Type B pancreatic cell (in vitro differentiated cells): ENCODE data around the gene PHF21A. TPM values are rescaled to one million over a fixed set of nuclear protein-coding genes. Genes with fewer than 3 reads are reported as not detected.

Source experiments
- DNase-seq: peaks from one replicate; pipeline ENCODE4 v3.0.0; 2021; ENCODE audit warnings: mixed read lengths; ENCODE audit not compliant: unreplicated experiment; ENCODE audit errors: extremely low spot score
- H3K27ac Mint-ChIP-seq: 2 replicates; pipeline ENCODE4 v1.8.0; 2021; ENCODE audit warnings: mild to moderate bottlenecking, mixed read lengths
- H3K27me3 Mint-ChIP-seq: 2 replicates; pipeline ENCODE4 v1.8.0; 2021; ENCODE audit warnings: mixed read lengths
- H3K36me3 Mint-ChIP-seq: 2 replicates; pipeline ENCODE4 v1.8.0; 2021; ENCODE audit warnings: mixed read lengths
- H3K4me1 Mint-ChIP-seq: one replicate; pipeline ENCODE4 v1.8.0; 2021; ENCODE audit warnings: mixed read lengths; ENCODE audit not compliant: unreplicated experiment
- H3K4me3 Mint-ChIP-seq: 2 replicates; pipeline ENCODE4 v1.8.0; 2021; ENCODE audit warnings: mild to moderate bottlenecking, mixed read lengths
- H3K9me3 Mint-ChIP-seq: 2 replicates; pipeline ENCODE4 v1.8.0; 2021; ENCODE audit warnings: mixed read lengths
- total RNA-seq: library from RNA; stranded (reverse); gene quantifications from 2 replicates; pipeline ENCODE4 v1.2.1, GENCODE V29; 2021; ENCODE audit warnings: low replicate concordance
- TF ChIP-seq, protein P1 (sequence below): fragments of 200-600 bp; sonication (generic); conservative IDR thresholded peaks from 2 replicates; pipeline ENCODE4 v1.5.0; 2021; ENCODE audit warnings: antibody characterized with exemption, mild to moderate bottlenecking

Gene PHF21A
- total RNA-seq, 1 donor from 2014 or later, result 62.4 TPM

DNA sequence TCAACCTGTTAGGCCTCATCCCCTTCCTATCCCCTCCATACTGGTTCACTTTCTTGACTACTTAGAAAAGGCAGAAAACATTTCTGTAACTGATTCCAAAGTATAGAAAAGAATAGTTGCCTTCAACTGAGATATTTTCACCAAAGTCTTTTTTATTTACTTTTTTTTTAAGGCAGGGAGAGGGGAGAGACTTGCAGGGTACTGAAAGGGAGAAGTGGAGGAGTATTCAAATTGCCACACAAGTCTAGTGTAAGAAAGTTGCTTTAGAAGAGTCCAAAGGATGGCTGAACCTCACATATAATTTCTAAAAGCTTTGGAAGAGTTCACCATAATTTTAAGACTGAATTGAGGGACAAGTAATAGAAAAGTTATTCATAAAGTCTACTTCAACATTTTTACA lies 6.3 kb downstream of the PHF21A start:
- no peak for DNase-seq
- peaks cover 67% of the 10 kb centered on the region for H3K4me1 Mint-ChIP-seq
- H3K9me3 Mint-ChIP-seq, result peaks cover 4% of the 10 kb centered on the region
- TF ChIP-seq, protein P1, sequence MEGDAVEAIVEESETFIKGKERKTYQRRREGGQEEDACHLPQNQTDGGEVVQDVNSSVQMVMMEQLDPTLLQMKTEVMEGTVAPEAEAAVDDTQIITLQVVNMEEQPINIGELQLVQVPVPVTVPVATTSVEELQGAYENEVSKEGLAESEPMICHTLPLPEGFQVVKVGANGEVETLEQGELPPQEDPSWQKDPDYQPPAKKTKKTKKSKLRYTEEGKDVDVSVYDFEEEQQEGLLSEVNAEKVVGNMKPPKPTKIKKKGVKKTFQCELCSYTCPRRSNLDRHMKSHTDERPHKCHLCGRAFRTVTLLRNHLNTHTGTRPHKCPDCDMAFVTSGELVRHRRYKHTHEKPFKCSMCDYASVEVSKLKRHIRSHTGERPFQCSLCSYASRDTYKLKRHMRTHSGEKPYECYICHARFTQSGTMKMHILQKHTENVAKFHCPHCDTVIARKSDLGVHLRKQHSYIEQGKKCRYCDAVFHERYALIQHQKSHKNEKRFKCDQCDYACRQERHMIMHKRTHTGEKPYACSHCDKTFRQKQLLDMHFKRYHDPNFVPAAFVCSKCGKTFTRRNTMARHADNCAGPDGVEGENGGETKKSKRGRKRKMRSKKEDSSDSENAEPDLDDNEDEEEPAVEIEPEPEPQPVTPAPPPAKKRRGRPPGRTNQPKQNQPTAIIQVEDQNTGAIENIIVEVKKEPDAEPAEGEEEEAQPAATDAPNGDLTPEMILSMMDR, result no peak
- H3K27ac Mint-ChIP-seq, result no peak overlapping the region
- no peaks in the 10 kb centered on the region for H3K27me3 Mint-ChIP-seq
- peaks cover 3% of the 10 kb centered on the region for H3K36me3 Mint-ChIP-seq
- H3K4me3 Mint-ChIP-seq, result no peak overlapping the region

DNA sequence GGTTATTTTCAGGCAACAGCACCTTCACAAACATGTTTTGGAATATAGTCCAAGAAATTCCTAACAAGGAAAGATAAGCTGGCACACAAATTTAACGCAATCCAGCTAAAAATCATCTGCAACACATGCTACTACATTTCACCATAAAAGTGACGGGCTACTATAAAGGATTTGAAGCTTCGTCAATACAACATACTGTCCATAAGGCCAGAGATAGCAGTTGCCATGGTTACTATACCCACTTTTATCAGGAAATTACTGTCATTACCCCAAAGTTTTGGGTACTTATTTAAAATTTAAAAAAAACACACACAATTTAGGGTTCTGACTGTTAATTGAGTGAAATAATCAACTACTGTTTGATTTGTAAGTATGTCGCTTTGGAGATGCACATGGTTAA lies 6.9 kb downstream of the PHF21A start:
- Mint-ChIP-seq H3K27ac (peak overlapping the region; percentile 35), H3K36me3 (peaks cover 3% of the 10 kb centered on the region)
- TF ChIP-seq, protein P1, result no peak

DNA sequence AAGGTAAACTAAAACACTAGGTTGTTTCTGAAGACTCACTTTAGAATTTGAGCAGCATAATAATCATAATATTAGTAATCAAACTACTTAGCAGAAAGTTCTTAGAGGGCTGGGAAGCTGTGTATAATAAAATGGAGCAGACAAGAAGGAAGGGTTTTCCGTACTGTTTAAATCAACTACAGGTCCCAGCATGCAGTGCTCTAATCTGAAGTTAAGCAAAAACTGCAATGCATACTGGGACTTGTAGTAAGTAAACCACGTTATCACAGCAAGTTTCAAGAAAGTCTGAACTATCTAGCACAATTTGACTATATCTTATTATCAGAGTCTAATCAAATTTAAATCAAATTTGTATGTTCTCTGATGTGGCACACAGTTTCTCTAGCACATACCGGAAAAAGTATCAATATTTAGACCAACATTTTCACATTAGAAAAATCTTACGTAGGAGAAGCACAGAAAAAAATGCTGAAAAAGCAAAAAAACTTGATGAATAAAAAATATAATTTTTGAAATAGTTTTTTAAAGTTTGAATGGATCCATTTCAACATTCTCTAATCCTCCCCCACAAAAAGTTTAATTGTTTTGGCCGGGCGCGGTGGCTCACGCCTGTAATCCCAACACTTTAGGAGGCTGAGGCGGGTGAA lies 8.2 kb downstream of the PHF21A start:
- TF ChIP-seq, protein P1, result no peak
- no peak for DNase-seq
- Mint-ChIP-seq H3K27ac (peak overlapping the region; percentile 81), H3K36me3 (peaks cover 3% of the 10 kb centered on the region), H3K9me3 (peaks cover 4% of the 10 kb centered on the region), H3K4me1 (peaks cover 54% of the 10 kb centered on the region), H3K27me3 (no peaks in the 10 kb centered on the region), H3K4me3 (peak overlapping the region; percentile 71)

More for the DNA sequence above, 6.9 kb downstream of the PHF21A start:
- Mint-ChIP-seq H3K4me3 (no peak overlapping the region), H3K9me3 (peaks cover 4% of the 10 kb centered on the region), H3K4me1 (peaks cover 65% of the 10 kb centered on the region), H3K27me3 (no peaks in the 10 kb centered on the region)
- DNase-seq, result no peak

DNA sequence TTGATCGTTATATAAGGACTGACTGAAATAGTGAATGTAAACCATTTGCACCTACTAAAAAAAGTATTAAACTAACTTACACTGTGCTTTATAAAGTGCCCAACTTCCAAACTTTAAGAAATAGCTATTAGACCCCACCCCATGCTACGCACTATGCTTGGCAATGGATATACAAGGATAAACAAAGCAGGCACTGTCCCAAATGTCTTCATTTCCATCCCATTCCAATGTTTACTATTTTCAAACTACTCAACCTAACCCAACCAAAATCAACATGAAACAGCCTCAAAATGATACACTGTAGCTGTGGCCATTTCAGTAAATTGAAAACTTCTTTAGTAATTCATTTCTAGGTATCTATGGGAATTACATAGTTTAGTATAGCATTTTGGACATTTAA lies 12.5 kb downstream of the PHF21A start:
- no peak overlapping the region for H3K27ac Mint-ChIP-seq
- H3K36me3 Mint-ChIP-seq, result peaks cover 3% of the 10 kb centered on the region
- no peak for DNase-seq
- H3K9me3 Mint-ChIP-seq, result peaks cover 4% of the 10 kb centered on the region
- peaks cover 46% of the 10 kb centered on the region for H3K4me1 Mint-ChIP-seq
- TF ChIP-seq, protein P1, result no peak
- no peaks in the 10 kb centered on the region for H3K27me3 Mint-ChIP-seq
- H3K4me3 Mint-ChIP-seq, result no peak overlapping the region

DNA sequence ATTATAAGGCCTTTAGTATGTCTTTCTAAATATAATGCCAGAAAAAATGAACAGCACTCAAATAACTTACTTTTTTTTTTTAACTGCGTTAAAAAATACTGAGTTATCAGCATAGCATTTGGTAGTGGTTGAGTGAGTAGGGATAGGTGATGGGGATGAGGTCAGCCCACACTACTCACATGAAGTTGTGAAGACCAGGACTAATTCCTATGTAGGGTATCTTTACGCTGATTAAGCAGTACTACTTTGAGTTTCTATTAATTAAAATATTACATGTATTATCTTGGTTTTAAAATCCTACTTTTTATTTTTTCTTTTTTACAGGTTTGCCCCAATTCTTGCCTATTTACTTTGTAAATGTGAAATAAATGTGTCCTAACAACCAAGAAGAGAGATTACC lies 13.5 kb downstream of the PHF21A start:
- DNase-seq, result no peak
- Mint-ChIP-seq H3K27me3 (no peaks in the 10 kb centered on the region), H3K9me3 (no peaks in the 10 kb centered on the region), H3K4me3 (no peak overlapping the region), H3K4me1 (peaks cover 42% of the 10 kb centered on the region), H3K27ac (no peak overlapping the region), H3K36me3 (no peaks in the 10 kb centered on the region)
- TF ChIP-seq, protein P1, result no peak

DNA sequence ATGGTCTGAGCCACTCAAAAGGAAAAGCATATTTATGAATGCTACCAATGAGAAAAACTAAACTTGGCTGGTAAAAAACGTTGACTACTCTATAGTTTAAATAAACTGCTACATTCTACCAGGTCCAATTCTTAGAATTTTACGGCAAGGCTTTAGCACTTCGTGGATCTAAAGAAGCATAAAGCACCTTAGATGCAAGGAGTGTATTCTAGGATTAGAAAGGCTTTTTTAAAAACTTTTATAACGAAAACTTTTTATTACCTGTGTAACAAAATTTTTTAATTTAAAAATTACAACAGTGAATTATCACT lies 13.9 kb downstream of the PHF21A start:
- H3K4me1 Mint-ChIP-seq, result peaks cover 42% of the 10 kb centered on the region
- H3K27me3 Mint-ChIP-seq, result no peaks in the 10 kb centered on the region
- no peaks in the 10 kb centered on the region for H3K9me3 Mint-ChIP-seq
- H3K4me3 Mint-ChIP-seq, result no peak overlapping the region
- no peak for DNase-seq
- TF ChIP-seq, protein P1, result no peak
- H3K36me3 Mint-ChIP-seq, result no peaks in the 10 kb centered on the region
- no peak overlapping the region for H3K27ac Mint-ChIP-seq
